ENCODE data around the gene TTC7B.

TTC7B gene

GRCh38 chr14:90773196-90773486 lies 43.1 kb downstream of the TTC7B start:
- no peak for DNase-seq

GRCh38 chr14:90767899-90768298 lies 48.3 kb downstream of the TTC7B start:
- DNase-seq, result no peak

DNA sequence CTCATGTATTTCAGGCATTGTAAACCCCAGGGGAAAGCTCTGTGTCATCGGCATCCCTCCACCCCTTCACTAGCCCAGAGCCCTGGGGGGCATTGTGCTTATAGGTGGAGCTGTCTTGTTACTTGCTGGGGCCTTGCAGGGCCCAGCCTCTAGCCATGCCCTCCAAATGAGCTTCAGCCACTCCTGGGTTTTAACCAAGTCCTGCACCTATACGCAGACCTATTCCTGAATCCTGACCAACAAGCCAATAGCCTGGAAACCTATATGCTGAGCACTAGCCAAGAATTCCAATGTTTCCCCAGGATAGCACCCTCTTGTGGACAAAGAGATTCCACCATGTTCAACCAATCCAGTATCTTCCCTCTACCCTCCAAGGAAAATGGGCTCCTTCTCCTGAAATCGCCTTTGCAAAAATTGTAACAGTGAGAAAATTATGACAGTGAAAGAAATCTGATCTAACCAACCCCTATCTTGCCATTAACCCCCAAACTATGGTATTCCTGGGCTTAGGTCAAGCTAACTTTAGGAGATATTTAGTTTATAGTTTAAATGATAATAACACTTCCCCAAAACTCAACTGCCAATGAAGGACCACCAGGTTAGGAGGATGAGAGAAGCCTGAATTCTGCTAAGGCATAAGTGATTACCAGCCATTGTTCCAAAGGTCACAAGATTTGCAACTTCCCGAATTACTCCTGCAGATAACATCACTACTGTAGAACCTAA lies 55.5 kb downstream of the TTC7B start:
- DNase-seq, result no peak

DNA sequence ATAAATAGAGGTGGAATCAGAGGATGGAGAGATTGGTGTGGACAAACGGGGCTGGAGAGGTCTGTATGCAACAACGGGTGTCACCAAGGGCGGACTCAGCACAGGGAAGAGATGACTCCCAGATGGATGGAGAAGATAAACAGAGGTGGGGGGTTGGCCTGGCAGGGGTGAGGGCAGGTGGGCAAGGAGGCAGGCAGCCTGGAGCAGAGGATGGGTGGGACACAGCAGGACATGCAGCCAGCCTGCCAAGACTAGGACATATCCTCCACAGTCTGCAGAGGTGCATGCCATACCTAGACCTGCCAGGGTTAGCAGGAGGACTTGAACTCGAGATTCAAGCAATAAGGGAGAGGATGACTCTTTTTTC lies 56.2 kb downstream of the TTC7B start:
- no peak for DNase-seq

GRCh38 chr14:90759370-90760077 lies 56.7 kb downstream of the TTC7B start:
- peak; percentile 55 for DNase-seq

DNA sequence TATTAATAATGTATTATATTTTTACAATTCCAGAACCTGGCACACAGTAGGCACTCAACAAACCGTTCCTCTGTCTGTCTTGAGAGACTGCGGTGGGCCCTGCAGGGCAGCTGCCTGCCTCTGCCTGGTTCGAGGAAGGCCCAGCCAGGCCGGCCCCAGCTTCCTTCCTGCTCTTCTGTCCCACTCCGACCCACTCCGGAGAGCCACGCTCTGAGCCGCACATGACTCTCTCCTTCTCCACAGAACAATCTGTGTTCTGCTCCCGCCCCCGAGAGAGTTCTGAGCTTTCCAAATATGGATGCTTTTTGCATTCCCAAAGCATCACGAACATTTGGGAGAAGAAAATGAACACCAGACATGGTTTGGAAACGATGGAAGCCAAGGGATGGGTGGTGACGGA lies 57.3 kb downstream of the TTC7B start:
- DNase-seq, result peak; percentile 68

GRCh38 chr14:90758028-90758889 lies 58.0 kb downstream of the TTC7B start:
- DNase-seq, result peak; percentile 98

DNA sequence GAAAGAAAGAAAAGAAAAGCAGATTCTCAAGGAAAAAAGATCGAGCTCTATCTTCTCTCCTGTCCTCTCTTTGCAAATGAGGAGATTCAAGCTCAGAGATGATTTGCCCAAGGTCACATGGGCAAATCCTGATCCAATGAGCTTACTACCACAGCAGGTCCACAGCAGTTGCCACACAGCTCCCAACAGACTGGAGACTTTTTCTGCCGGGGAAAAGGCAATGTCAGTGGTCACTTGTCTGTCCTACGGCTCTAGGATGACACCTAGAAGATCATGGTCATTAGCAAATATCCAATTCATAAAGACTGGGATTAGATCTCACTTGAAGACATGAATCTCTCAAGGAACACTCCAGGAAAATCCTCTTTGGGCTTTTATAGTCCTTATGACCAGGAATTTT lies 58.8 kb downstream of the TTC7B start:
- no peak for DNase-seq

- no peak for DNase-seq
These were observed 59.4 kb downstream of the TTC7B start for GRCh38 chr14:90756755-90757345.

GRCh38 chr14:90755661-90756304 lies 60.4 kb downstream of the TTC7B start:
- no peak for DNase-seq

DNA sequence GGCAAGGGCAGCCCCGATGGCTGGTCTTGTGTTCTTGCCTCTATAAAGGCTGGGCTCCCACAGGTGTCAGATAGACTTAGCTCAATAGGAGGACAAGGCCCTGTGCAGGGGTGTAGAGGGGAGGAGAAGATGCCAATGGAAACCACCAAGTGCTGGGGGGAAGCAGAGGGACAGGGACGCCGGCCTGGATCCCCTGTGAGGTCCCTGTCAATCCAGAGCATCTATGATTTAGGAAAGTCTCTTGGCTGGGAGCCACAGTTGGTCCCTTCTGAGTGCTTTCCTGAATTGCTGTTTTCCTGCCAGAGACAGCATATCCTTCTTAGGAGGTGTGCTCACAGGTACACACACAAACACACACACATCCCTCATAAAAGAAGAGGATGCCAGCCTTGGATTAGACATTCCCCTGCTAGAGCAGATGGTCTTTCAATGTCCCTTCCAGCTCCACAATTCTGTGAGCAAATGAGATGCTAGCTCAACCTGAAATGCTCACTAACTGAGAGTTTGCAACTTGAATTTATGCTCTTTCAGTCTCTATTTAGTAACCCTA lies 62.7 kb downstream of the TTC7B start:
- DNase-seq, result no peak

DNA sequence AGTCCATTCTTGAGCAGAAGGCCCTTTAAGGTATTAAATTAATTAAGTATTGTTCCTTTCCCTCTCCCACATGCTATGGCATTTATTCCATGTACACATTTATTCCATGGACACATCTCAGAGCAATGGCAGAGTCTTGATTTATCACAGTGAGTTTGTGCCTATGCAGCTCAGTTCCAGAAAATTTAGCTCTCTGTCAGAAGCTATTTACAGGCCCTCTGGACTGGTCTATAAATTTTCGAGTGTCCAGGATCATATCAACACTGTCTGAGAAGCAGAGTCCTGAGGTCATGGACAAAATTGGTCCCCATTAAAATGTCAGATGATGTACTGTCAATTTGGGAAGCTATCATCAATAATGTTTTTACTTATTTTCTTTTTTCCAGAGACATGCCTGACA lies 65.5 kb downstream of the TTC7B start:
- no peak for DNase-seq

- no peak for DNase-seq
These were observed 66.0 kb downstream of the TTC7B start for GRCh38 chr14:90750191-90750590.

DNA sequence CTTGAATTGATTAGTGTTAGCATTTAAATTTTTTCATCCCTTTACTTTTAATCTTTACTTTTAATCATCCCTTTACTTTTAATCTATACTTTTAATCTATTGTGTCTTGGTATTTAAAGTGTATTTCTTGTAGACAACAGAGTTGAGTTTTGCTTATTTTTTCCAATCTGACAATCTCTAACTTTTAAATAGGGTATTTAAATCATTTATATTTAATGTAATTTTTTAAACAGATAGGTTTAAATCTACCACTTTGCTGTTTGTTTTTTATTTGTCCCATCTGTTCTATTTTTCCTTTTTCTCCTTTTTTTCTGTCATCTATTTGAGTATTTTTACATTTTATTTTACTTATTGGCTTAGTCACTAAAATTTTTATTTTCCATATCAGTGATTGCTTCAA lies 68.3 kb downstream of the TTC7B start:
- DNase-seq, result no peak

DNA sequence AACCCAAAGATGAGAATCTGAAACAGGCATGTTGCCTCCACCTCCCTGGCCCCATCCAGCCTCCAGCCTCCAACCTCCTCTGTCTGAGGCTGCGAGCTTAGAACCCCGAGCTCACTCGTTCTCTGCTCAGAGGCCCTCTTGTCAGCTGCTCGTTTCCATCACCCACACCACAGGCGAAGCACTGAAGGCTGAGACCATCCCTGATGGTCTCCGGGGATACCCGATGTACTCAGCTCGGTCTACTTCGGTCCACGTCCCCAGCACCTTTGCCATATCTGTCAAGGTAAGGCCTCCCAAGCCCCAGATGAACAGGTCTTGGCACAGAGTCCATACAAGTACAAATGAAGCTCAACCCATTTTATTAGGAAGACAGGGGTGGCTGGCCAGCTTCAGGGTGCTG lies 72.4 kb downstream of the TTC7B start:
- no peak for DNase-seq

DNA sequence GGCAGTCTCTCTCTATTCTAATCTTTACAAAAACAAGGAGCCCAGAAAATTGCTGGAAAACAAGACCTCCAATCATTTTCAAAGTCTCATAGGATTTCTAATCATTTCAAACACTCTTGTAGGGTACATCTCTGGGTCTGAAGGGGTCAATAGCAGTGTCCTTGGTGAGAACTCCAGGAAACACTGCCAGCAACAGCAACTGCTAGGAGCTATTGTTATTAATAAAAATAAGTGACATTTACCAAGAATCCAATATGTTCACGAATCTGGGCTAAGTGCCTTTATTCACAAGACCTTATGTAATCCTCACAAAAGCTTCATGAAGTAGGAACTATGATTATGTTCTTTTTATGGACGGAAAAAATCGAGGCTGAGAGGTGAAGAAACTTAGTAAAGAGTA lies 72.8 kb downstream of the TTC7B start:
- DNase-seq, result no peak

DNA sequence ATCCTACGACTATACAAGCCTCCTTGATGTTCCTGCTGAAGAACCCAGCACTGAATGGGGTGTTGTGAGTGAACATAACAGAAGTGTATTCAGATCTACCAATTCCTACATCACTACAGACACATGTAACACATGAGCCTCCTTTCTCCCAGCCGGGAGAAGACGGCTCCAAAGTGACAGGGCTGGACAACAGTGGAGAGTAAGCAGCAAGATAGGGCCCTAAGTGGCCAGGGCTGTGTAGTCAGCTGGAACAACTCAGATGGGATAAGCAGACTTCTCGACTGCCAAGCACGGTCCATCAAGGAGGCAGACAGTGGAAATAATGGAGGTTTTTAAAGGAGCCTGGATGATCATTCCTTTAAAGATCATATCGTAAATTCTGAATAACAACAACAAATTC lies 73.5 kb downstream of the TTC7B start:
- DNase-seq, result no peak

DNA sequence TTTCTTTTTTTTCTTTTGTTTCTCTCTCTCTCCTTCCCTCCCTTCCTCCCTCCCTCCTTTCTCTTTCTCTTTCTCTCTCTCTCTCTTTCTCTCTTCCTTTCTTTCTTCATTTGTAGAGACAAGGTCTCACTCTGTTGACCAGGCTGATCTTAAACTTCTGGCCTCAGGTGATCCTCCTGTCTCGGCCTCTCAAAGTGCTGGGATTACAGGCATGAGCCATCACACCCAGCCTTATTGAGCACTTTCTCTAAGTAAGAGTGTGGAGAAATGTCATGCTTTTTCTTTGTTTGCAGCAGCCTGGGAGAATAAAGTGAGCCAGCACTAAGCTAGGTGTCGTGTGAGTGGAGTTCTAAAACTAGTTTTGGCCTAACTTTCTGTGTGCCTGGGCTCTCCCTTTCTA lies 74.0 kb downstream of the TTC7B start:
- DNase-seq, result no peak

GRCh38 chr14:90741682-90741946 lies 74.6 kb downstream of the TTC7B start:
- no peak for DNase-seq

DNA sequence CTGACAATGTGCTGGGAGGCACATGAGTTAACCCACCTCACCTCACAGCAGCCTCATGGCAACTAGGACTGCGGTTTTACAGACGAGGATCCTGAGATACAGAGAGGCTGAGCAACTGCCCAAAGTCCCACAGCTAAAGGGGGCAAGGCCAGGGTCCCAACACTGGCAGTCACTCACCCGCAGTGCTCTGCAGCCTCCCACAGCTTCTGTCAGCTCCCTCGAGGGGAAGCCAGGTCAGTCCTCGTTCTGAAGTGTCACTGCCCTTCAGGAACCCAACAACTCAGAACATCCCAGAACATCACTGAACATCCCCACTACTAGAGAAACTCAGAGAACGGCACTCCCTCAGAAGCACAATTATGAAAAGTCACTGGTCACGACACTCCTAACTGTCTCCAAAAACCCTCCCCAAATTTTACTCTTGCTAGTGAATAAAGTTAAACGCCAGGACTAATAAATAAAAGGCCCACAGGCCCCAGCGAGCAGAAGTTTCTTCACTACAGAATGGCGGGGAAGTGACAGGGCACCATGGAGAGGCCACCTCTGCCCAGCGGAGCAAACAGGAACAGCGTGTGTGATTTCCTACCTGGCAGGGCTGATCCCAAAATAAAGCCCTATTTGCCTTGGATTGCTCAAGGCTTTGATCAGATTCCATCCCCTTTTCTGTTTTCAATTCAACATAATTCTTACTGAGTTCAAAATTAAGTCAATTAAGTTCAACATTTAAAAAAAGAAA lies 75.1 kb downstream of the TTC7B start:
- no peak for DNase-seq

GRCh38 chr14:90740081-90740480 lies 76.1 kb downstream of the TTC7B start:
- DNase-seq, result no peak

- no peak for DNase-seq
These were observed 76.7 kb downstream of the TTC7B start for GRCh38 chr14:90739318-90740068.

All from activated CD8-positive, alpha-beta memory T cell treated with anti-CD3 and anti-CD28 coated beads for 24 hours (primary cell).